Left ventricle myocardium inferior (tissue), 1 donor: Measurements from ENCODE around the gene DLG2. TPM values are rescaled to one million over a fixed set of nuclear protein-coding genes. Genes with fewer than 3 reads are reported as not detected.

Experiments used
- DNase-seq: peaks from one replicate; pipeline ENCODE4 v3.0.0-alpha.2; 2020
- H3K27ac ChIP-seq: fragments of 200-600 bp; replicated peaks from 2 replicates; pipeline ENCODE4 v1.8.0; 2021
- H3K27me3 ChIP-seq: fragments of 200-600 bp; 2 replicates; pipeline ENCODE4 v1.8.0; 2021; ENCODE audit warnings: low read depth
- H3K36me3 ChIP-seq: fragments of 200-600 bp; 2 replicates; pipeline ENCODE4 v1.8.0; 2021
- H3K4me1 ChIP-seq: fragments of 200-600 bp; 2 replicates; pipeline ENCODE4 v1.8.0; 2021
- H3K4me3 ChIP-seq: fragments of 200-600 bp; 2 replicates; pipeline ENCODE4 v1.8.0; 2021; ENCODE audit warnings: mild to moderate bottlenecking, moderate library complexity
- H3K9me3 ChIP-seq: fragments of 200-600 bp; replicated peaks from 2 replicates; pipeline ENCODE4 v1.8.0; 2021
- CTCF ChIP-seq: fragments of 200-600 bp; IDR thresholded peaks from 2 replicates; pipeline ENCODE4 v1.8.0; 2021; ENCODE audit warnings: antibody characterized with exemption, mild to moderate bottlenecking, borderline replicate concordance
- intact Hi-C: fragments of 100-400 bp; cut with micrococcal nuclease; formaldehyde crosslinking; loops from one replicate; pipeline ENCODE4 v1.11.0; 2022
- total RNA-seq: library from RNA; stranded (reverse); fragmentation: NEBNext Ultra II Directional; extraction: Animal tissue kit (Norgen Biotek cat#: 25700); gene quantifications from one replicate; pipeline ENCODE4 v1.2.1, GENCODE V29; 2021
- donor health status: DM: no; HTN: yes; CAD: no; lungs with severe emphysema.

DLG2 gene
- total RNA-seq, 1 donor from 2014 or later = 6.5 TPM

GRCh38 chr11:84036664-84037194 is 1590.4 kb downstream of the DLG2 start:
- H3K4me1 ChIP-seq = no peaks in the 10 kb centered on the region
- H3K36me3 ChIP-seq = no peaks in the 10 kb centered on the region
- no peak for TF ChIP-seq CTCF
- H3K27me3 ChIP-seq = no peaks in the 10 kb centered on the region
- no peak overlapping the region for H3K27ac ChIP-seq
- DNase-seq = no peak
- intact Hi-C loops = no loop called here
- H3K9me3 ChIP-seq = peaks cover 10% of the 10 kb centered on the region
- no peak overlapping the region for H3K4me3 ChIP-seq

GRCh38 chr11:84035645-84036044 is 1591.5 kb downstream of the DLG2 start:
- no peak for TF ChIP-seq CTCF
- H3K4me1 ChIP-seq = no peaks in the 10 kb centered on the region
- H3K27me3 ChIP-seq = no peaks in the 10 kb centered on the region
- no peak overlapping the region for H3K4me3 ChIP-seq
- H3K36me3 ChIP-seq = no peaks in the 10 kb centered on the region
- intact Hi-C loops = no loop called here
- no peak for DNase-seq
- H3K9me3 ChIP-seq = peaks cover 10% of the 10 kb centered on the region
- H3K27ac ChIP-seq = no peak overlapping the region

GRCh38 chr11:84034484-84034883 is 1592.7 kb downstream of the DLG2 start:
- peaks cover 10% of the 10 kb centered on the region for H3K9me3 ChIP-seq
- no peak for TF ChIP-seq CTCF
- no peak overlapping the region for H3K4me3 ChIP-seq
- H3K27me3 ChIP-seq = no peaks in the 10 kb centered on the region
- intact Hi-C loops = no loop called here
- no peaks in the 10 kb centered on the region for H3K4me1 ChIP-seq
- H3K27ac ChIP-seq = no peak overlapping the region
- DNase-seq = no peak
- H3K36me3 ChIP-seq = no peaks in the 10 kb centered on the region

DNA sequence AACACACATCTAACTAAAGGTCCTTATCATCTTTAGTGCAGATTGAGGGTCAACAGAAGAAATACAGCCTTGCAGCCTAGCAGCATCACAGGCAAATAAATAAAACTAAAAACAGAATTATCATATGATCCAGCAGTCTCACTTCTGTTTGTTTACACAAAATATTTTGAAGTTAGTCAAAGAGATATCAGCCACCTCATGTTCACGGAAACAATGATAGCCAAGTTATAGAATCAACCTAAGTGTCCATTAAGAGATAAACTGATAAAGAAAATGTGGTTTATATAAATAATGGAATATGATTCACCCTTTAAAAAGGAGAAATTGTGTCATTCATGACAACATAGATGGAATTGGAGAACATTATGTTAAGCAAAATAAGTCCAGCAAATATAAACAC is 1602.9 kb downstream of the DLG2 start:
- intact Hi-C loops = no loop called here
- TF ChIP-seq CTCF = no peak
- H3K4me1 ChIP-seq = no peaks in the 10 kb centered on the region
- no peaks in the 10 kb centered on the region for H3K36me3 ChIP-seq
- H3K9me3 ChIP-seq = no peaks in the 10 kb centered on the region
- H3K27ac ChIP-seq = no peak overlapping the region
- DNase-seq = no peak
- no peaks in the 10 kb centered on the region for H3K27me3 ChIP-seq
- no peak overlapping the region for H3K4me3 ChIP-seq

DNA sequence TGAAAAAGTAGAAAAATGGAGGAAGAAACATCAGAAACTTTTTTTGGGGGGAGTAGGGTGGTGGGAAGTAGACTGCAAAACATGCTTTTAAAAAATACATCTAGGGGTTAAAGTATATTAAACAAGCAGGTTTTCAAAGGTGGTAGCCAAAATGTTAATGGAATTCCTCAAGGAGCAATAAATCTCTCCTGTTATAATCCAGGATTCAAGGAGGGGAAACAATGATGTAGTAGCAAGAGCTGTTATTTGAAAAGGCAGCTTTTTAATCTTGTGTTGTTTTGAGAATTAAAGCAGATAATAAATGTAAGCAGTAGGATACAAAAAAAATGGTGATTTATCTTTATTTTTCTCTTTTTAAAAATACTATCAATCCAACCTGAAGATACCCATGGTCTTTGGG is 1604.4 kb downstream of the DLG2 start:
- DNase-seq = no peak
- H3K9me3 ChIP-seq = no peaks in the 10 kb centered on the region
- intact Hi-C loops = no loop called here
- no peaks in the 10 kb centered on the region for H3K27me3 ChIP-seq
- H3K27ac ChIP-seq = no peak overlapping the region
- no peaks in the 10 kb centered on the region for H3K4me1 ChIP-seq
- H3K4me3 ChIP-seq = no peak overlapping the region
- no peak for TF ChIP-seq CTCF
- H3K36me3 ChIP-seq = no peaks in the 10 kb centered on the region
